Measurements from ENCODE around the gene RERE. TPM values are rescaled to one million over a fixed set of nuclear protein-coding genes. Genes with fewer than 3 reads are reported as not detected.

The RERE gene
- total RNA-seq, 2 experiments from 2014 or later, result 45.8 to 57.1 TPM

GRCh38 chr1:8419172-8419571 is 398.3 kb downstream of the RERE start:
- Mint-ChIP-seq H3K27ac (no peak overlapping the region), H3K27me3 (no peaks in the 10 kb centered on the region), H3K4me1 (ENCODE audit: low read depth) (peaks cover 21% of the 10 kb centered on the region), H3K9me3 (no peaks in the 10 kb centered on the region), H3K4me3 (no peak overlapping the region), H3K36me3 (ENCODE audit: low read depth) (peaks cover 23% of the 10 kb centered on the region)
- ChIA-PET POLR2A (interaction anchor here (1.3 to 1.6 kb wide), 2 partner anchors 9 to 17 kb away, joined by 3 to 6 read pairs; no protein-coding TSS in a partner anchor), CTCF (interaction anchor here (0.9 to 5.8 kb wide), 4 partner anchors 10 to 310 kb away, joined by 3 to 47 read pairs (median 3); no protein-coding TSS in a partner anchor)
- intact Hi-C loops (cut with micrococcal nuclease), result no loop called here
- no peak for TF ChIP-seq CTCF (IDR thresholded peaks at IDR 0.05)
- DNase-seq (no peak), ATAC-seq (no peak)

- intact Hi-C loops (cut with micrococcal nuclease), result no loop called here
- H3K27me3 Mint-ChIP-seq, result no peaks in the 10 kb centered on the region
- ChIA-PET POLR2A (interaction anchor here (1.2 kb wide), 1 partner anchor 9 kb away, joined by 3 read pairs; no protein-coding TSS in a partner anchor), CTCF (interaction anchor here (5.8 kb wide), 1 partner anchor 9 kb away, joined by 47 read pairs; no protein-coding TSS in a partner anchor)
- DNase-seq, result no peak
- no peak overlapping the region for H3K4me3 Mint-ChIP-seq
- peaks cover 23% of the 10 kb centered on the region for H3K36me3 Mint-ChIP-seq (ENCODE audit: low read depth)
- no peak for TF ChIP-seq CTCF (IDR thresholded peaks at IDR 0.05)
- peaks cover 20% of the 10 kb centered on the region for H3K4me1 Mint-ChIP-seq (ENCODE audit: low read depth)
- ATAC-seq, result no peak
- no peaks in the 10 kb centered on the region for H3K9me3 Mint-ChIP-seq
- no peak overlapping the region for H3K27ac Mint-ChIP-seq
Observed at GRCh38 chr1:8418301-8418700, 399.1 kb downstream of the RERE start.

- Mint-ChIP-seq H3K4me1 (ENCODE audit: low read depth) (peaks cover 21% of the 10 kb centered on the region), H3K36me3 (ENCODE audit: low read depth) (peaks cover 27% of the 10 kb centered on the region), H3K27me3 (no peaks in the 10 kb centered on the region), H3K27ac (no peak overlapping the region), H3K4me3 (no peak overlapping the region), H3K9me3 (no peaks in the 10 kb centered on the region)
- intact Hi-C loops (cut with micrococcal nuclease), result no loop called here
- ATAC-seq (no peak), DNase-seq (no peak)
- ChIA-PET POLR2A (interaction anchor here (1.0 to 1.2 kb wide), 2 partner anchors 8 to 88 kb away, joined by 3 read pairs; no protein-coding TSS in a partner anchor), CTCF (interaction anchor here (5.8 kb wide), 1 partner anchor 9 kb away, joined by 47 read pairs; no protein-coding TSS in a partner anchor)
- TF ChIP-seq CTCF (IDR thresholded peaks at IDR 0.05), result no peak
Observed at GRCh38 chr1:8417625-8418024, 399.8 kb downstream of the RERE start.

- Mint-ChIP-seq H3K27me3 (no peaks in the 10 kb centered on the region), H3K36me3 (ENCODE audit: low read depth) (peaks cover 30% of the 10 kb centered on the region), H3K27ac (no peak overlapping the region), H3K4me3 (no peak overlapping the region), H3K9me3 (no peaks in the 10 kb centered on the region), H3K4me1 (ENCODE audit: low read depth) (peaks cover 28% of the 10 kb centered on the region)
- intact Hi-C loops (cut with micrococcal nuclease), result no loop called here
- POLR2A ChIA-PET, result interaction anchor here (1.0 to 1.2 kb wide), 2 partner anchors 7 to 89 kb away, joined by 3 read pairs; no protein-coding TSS in a partner anchor
- no peak for TF ChIP-seq CTCF (IDR thresholded peaks at IDR 0.05)
- no peak for DNase-seq
- ATAC-seq, result no peak
- CTCF ChIA-PET, result no interaction called here
Observed at GRCh38 chr1:8416881-8417280, 400.6 kb downstream of the RERE start.

- H3K27ac Mint-ChIP-seq, result no peak overlapping the region
- no peak for TF ChIP-seq CTCF (IDR thresholded peaks at IDR 0.05)
- ChIA-PET CTCF (interaction anchor here (1.5 kb wide), 1 partner anchor 7 kb away, joined by 3 read pairs; no protein-coding TSS in a partner anchor), POLR2A (interaction anchor here (0.6 to 1.7 kb wide), 3 partner anchors 9 to 191 kb away, joined by 3 to 6 read pairs (median 4); no protein-coding TSS in a partner anchor)
- no peak for DNase-seq
- no peaks in the 10 kb centered on the region for H3K27me3 Mint-ChIP-seq
- peaks cover 32% of the 10 kb centered on the region for H3K36me3 Mint-ChIP-seq (ENCODE audit: low read depth)
- intact Hi-C loops (cut with micrococcal nuclease), result no loop called here
- H3K4me1 Mint-ChIP-seq (ENCODE audit: low read depth), result peaks cover 32% of the 10 kb centered on the region
- H3K9me3 Mint-ChIP-seq, result no peaks in the 10 kb centered on the region
- no peak overlapping the region for H3K4me3 Mint-ChIP-seq
- ATAC-seq, result no peak
Observed at GRCh38 chr1:8415526-8416278, 401.7 kb downstream of the RERE start.
